ENCODE data around the gene TRNAU1AP. TPM values are rescaled to one million over a fixed set of nuclear protein-coding genes. Genes with fewer than 3 reads are reported as not detected.
"Not testable (repeated sequence)": the region's sequence is repeated elsewhere in the genome, so short reads cannot be mapped to it uniquely, and the experiment has no call there.

TRNAU1AP gene
- total RNA-seq, 1 experiment from 2014 or later: 27.2 TPM

GRCh38 chr1:28582248-28582615, 29.3 kb downstream of the TRNAU1AP start:
- Histone ChIP-seq H3K4me3 (ENCODE audit: low read length) (peak overlapping the region; percentile 99), H3K4me1 (ENCODE audit: insufficient read depth, low read length) (peaks cover 15% of the 10 kb centered on the region), H3K36me3 (ENCODE audit: low read depth, low read length) (peaks cover 42% of the 10 kb centered on the region), H3K79me2 (ENCODE audit: low read length) (peaks cover 39% of the 10 kb centered on the region), H3K27me3 (ENCODE audit: low read length) (no peaks in the 10 kb centered on the region), H3K9me3 (ENCODE audit: low read length) (no peaks in the 10 kb centered on the region), H3F3A (ENCODE audit: low read length, unreplicated experiment) (peaks cover 27% of the 10 kb centered on the region), H2AFZ (ENCODE audit: low read length) (peak overlapping the region; percentile 88), H3K9ac (ENCODE audit: low read length) (peak overlapping the region; percentile 99), H3K9me2 (replicated peaks; ENCODE audit: low read length) (no peaks in the 10 kb centered on the region), H3K27ac (ENCODE audit: low read length) (peak overlapping the region; percentile 58), H4K20me1 (ENCODE audit: low read length) (peaks cover 40% of the 10 kb centered on the region), H3K4me2 (ENCODE audit: low read length) (peak overlapping the region; percentile 92)
- ATAC-seq (peak; percentile 6), DNase-seq (no peak)
- BruUV-seq (replicated peaks): TSS peak; percentile 91
- intact Hi-C loops (cut with micrococcal nuclease): loop anchor here (5.0 kb wide), 2 partner anchors 65 to 335 kb away; no protein-coding TSS in a partner anchor
- POLR2A ChIA-PET (ENCODE audit: unreplicated experiment): interaction anchor here (0.5 to 1.9 kb wide), 12 partner anchors 12 to 453 kb away, joined by 3 to 32 read pairs (median 6); partner anchors contain the start of gene TRNAU1AP
- TF ChIP-seq EZH2 (IDR thresholded peaks at IDR 0.05; ENCODE audit: low read length, unreplicated experiment) (no peak), CTCF (conservative IDR thresholded peaks at IDR 0.05; ENCODE audit: low read depth, low read length) (no peak), EZH2phosphoT487 (IDR thresholded peaks at IDR 0.05; ENCODE audit: borderline replicate concordance, low read length) (no peak)
- CTCF ChIA-PET: interaction anchor here (0.7 to 1.9 kb wide), 3 partner anchors 20 to 65 kb away, joined by 3 to 10 read pairs (median 4); no protein-coding TSS in a partner anchor

- intact Hi-C loops (cut with micrococcal nuclease); H3K9me3 ChIP-seq (ENCODE audit: low read length); H3K27ac ChIP-seq (ENCODE audit: low read length); ATAC-seq; H3K4me1 ChIP-seq (ENCODE audit: insufficient read depth, low read length); H3K79me2 ChIP-seq (ENCODE audit: low read length); H2AFZ ChIP-seq (ENCODE audit: low read length); H3K9ac ChIP-seq (ENCODE audit: low read length); CTCF ChIA-PET; DNase-seq; H3K27me3 ChIP-seq (ENCODE audit: low read length); H4K20me1 ChIP-seq (ENCODE audit: low read length); H3K9me2 ChIP-seq (replicated peaks; ENCODE audit: low read length); H3K4me3 ChIP-seq (ENCODE audit: low read length); H3F3A ChIP-seq (ENCODE audit: low read length, unreplicated experiment); H3K4me2 ChIP-seq (ENCODE audit: low read length); H3K36me3 ChIP-seq (ENCODE audit: low read depth, low read length); POLR2A ChIA-PET (ENCODE audit: unreplicated experiment); BruUV-seq (replicated peaks): not testable (repeated sequence)
These were observed 33.9 kb downstream of the TRNAU1AP start for GRCh38 chr1:28586585-28587391.

GRCh38 chr1:28591708-28592320, 38.9 kb downstream of the TRNAU1AP start, which contains the start of gene RAB42:
TSS of gene RAB42 (plus strand) at chr1:28592265. CDS start at chr1:28592512, 247 bp downstream.
- Histone ChIP-seq H3K79me2 (ENCODE audit: low read length) (no peaks in the 10 kb centered on the region), H3K9ac (ENCODE audit: low read length) (peak within 1 kb of the TSS; percentile 43), H3K27ac (ENCODE audit: low read length) (no peak within 1 kb of the TSS), H3K4me2 (ENCODE audit: low read length) (peak within 1 kb of the TSS; percentile 84), H3F3A (ENCODE audit: low read length, unreplicated experiment) (no peaks in the 10 kb centered on the region), H3K36me3 (ENCODE audit: low read depth, low read length) (no peaks in the 10 kb centered on the region), H3K27me3 (ENCODE audit: low read length) (no peaks in the 10 kb centered on the region), H3K4me3 (ENCODE audit: low read length) (peak within 1 kb of the TSS; percentile 66), H3K9me3 (ENCODE audit: low read length) (no peaks in the 10 kb centered on the region), H4K20me1 (ENCODE audit: low read length) (no peaks in the 10 kb centered on the region), H2AFZ (ENCODE audit: low read length) (peak within 1 kb of the TSS; percentile 75; the same call in 1 of the 2 replicates), H3K4me1 (ENCODE audit: insufficient read depth, low read length) (peaks cover 17% of the 10 kb centered on the region), H3K9me2 (replicated peaks; ENCODE audit: low read length) (no peaks in the 10 kb centered on the region)
- TF ChIP-seq CTCF (conservative IDR thresholded peaks at IDR 0.05; ENCODE audit: low read depth, low read length): no peak
- ChIA-PET CTCF (no interaction called here), POLR2A (ENCODE audit: unreplicated experiment) (no interaction called here)
- DNase-seq (no peak), ATAC-seq (no peak)
- BruUV-seq (replicated peaks): no TSS peak
- intact Hi-C loops (cut with micrococcal nuclease): no loop called here
